HEK293 (cell line): ENCODE measurements around the gene ZBTB17.
"Not testable (repeated sequence)": the region's sequence is repeated elsewhere in the genome, so short reads cannot be mapped to it uniquely, and the experiment has no call there.

ENCODE experiments used
- CTCF ChIA-PET: fragments of 350-600 bp; formaldehyde crosslinking; extraction: SDS; loops from one replicate; lab custom pipeline; 2021; ENCODE audit warnings: antibody characterized with exemption; lab: Yijun Ruan, JAX
- POLR2A ChIA-PET: fragments of 300-600 bp; formaldehyde crosslinking; extraction: SDS; loops from one replicate; lab custom pipeline; 2020; ENCODE audit warnings: antibody characterized with exemption, inconsistent platforms; lab: Yijun Ruan, JAX
- H3K27ac ChIP-seq: fragments of 200-500 bp; sonication (Bioruptor generic); 2 replicates; pipeline ENCODE4 v1.5.1; 2014; ENCODE audit warnings: low read depth, low read length, control low read depth, inconsistent platforms; ENCODE audit errors: extremely low read depth
- H3K36me3 ChIP-seq, 2 experiments: fragments of 200-500 bp in 1 of 2; sonication (Bioruptor generic) in 1 of 2; 1 replicate in 1 of 2; 2 replicates in 1 of 2; pipeline ENCODE4 v1.5.1; 2014 to 2017; ENCODE audit warnings: inconsistent platforms in 2 of 2, low read length in 2 of 2; ENCODE audit not compliant: control insufficient read depth in 2 of 2, insufficient read depth in 1 of 2
- H3K4me1 ChIP-seq: fragments of 200-500 bp; sonication (Bioruptor generic); 2 replicates; pipeline ENCODE4 v1.5.1; 2014; ENCODE audit warnings: mild to moderate bottlenecking, low read length, inconsistent platforms; ENCODE audit not compliant: control insufficient read depth, insufficient read depth
- H3K4me3 ChIP-seq: 2 replicates; pipeline ENCODE4 v1.5.1; 2011; ENCODE audit warnings: low read depth, mild to moderate bottlenecking, control low read depth, low read length, moderate library complexity
- H3K9me3 ChIP-seq: fragments of 200-500 bp; sonication (Bioruptor generic); 2 replicates; pipeline ENCODE4 v1.5.1; 2014; ENCODE audit warnings: low read depth, low read length, inconsistent platforms; ENCODE audit not compliant: control insufficient read depth, insufficient read depth
- ELK4 ChIP-seq: IDR thresholded peaks from 2 replicates; pipeline ENCODE4 v1.6.1; 2011; ENCODE audit warnings: mild to moderate bottlenecking, low read depth, low read length, borderline replicate concordance
- PRDM10 ChIP-seq: fragments of 450-650 bp; formaldehyde crosslinking; IDR thresholded peaks from 2 replicates; pipeline ENCODE4 v1.5.1; 2016; ENCODE audit warnings: missing biosample characterization, missing genetic modification characterization
- TSHZ1 ChIP-seq: fragments of 450-650 bp; formaldehyde crosslinking; IDR thresholded peaks from 2 replicates; pipeline ENCODE4 v1.5.1; 2016; ENCODE audit warnings: missing biosample characterization, missing genetic modification characterization, borderline replicate concordance
- ZNF121 ChIP-seq: fragments of 450-650 bp; formaldehyde crosslinking; IDR thresholded peaks from 2 replicates; pipeline ENCODE4 v1.5.1; 2016; ENCODE audit warnings: missing biosample characterization, missing genetic modification characterization
- ZNF530 ChIP-seq: fragments of 450-650 bp; formaldehyde crosslinking; IDR thresholded peaks from 2 replicates; pipeline ENCODE4 v1.5.1; 2016; ENCODE audit warnings: low read depth, missing biosample characterization, missing genetic modification characterization
- ZNF623 ChIP-seq: fragments of 450-650 bp; formaldehyde crosslinking; IDR thresholded peaks from 2 replicates; pipeline ENCODE4 v1.5.1; 2016; ENCODE audit warnings: missing biosample characterization, missing genetic modification characterization

The ZBTB17 gene

DNA sequence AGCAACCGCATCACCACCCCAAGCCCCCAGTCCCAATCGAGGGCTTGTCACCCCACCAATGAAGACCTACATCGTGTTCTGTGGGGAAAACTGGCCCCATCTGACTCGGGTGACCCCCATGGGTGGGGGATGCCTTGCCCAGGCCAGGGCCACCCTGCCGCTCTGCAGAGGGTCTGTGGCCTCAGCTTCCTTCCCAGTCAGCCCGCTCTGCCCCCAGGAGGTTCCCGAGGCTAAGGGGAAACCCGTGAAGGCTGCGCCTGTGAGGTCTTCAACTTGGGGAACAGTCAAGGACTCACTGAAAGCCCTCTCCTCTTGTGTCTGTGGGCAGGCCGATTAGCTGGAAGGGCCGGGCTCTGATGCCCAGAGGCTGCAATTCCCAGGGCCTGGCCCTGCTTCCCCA is 30.1 kb upstream of the ZBTB17 start:
- no peak overlapping the region for H3K4me3 ChIP-seq
- no peaks in the 10 kb centered on the region for H3K36me3 ChIP-seq
- no peaks in the 10 kb centered on the region for H3K9me3 ChIP-seq
- ChIA-PET POLR2A (no interaction called here), CTCF (interaction anchor here (0.5 to 1.1 kb wide), 4 partner anchors 48 to 191 kb away, joined by 3 to 4 read pairs (median 3); no protein-coding TSS in a partner anchor)
- H3K4me1 ChIP-seq = no peaks in the 10 kb centered on the region
- no peak for TF ChIP-seq ELK4
- no peak overlapping the region for H3K27ac ChIP-seq

- TF ChIP-seq TSHZ1 (tag by site-specific recombination) (no peak), PRDM10 (tag by site-specific recombination) (peak; percentile 88)
- no peaks in the 10 kb centered on the region for H3K9me3 ChIP-seq
- H3K27ac ChIP-seq = no peak overlapping the region
- ChIA-PET POLR2A (no interaction called here), CTCF (interaction anchor here (0.5 to 1.1 kb wide), 5 partner anchors 48 to 190 kb away, joined by 3 to 4 read pairs (median 3); no protein-coding TSS in a partner anchor)
- H3K4me1 ChIP-seq = no peaks in the 10 kb centered on the region
- H3K36me3 ChIP-seq = no peaks in the 10 kb centered on the region
- H3K4me3 ChIP-seq = no peak overlapping the region
These were observed 29.7 kb upstream of the ZBTB17 start for GRCh38 chr1:16005597-16005996.

- not testable (repeated sequence) for H3K4me1 ChIP-seq, H3K36me3 ChIP-seq, H3K27ac ChIP-seq, H3K4me3 ChIP-seq, H3K9me3 ChIP-seq
- CTCF ChIA-PET = interaction anchor here (0.6 kb wide), 2 partner anchors 171 to 211 kb away, joined by 3 read pairs; no protein-coding TSS in a partner anchor
- POLR2A ChIA-PET = interaction anchor here (0.6 kb wide), 1 partner anchor 196 kb away, joined by 5 read pairs; no protein-coding TSS in a partner anchor
- 0 out of 2 replicates have a peak, but pooled peaks have one; percentile 15 for TF ChIP-seq ZNF121 (tag by site-specific recombination)
These were observed 25.4 kb upstream of the ZBTB17 start for GRCh38 chr1:16001274-16001673.

DNA sequence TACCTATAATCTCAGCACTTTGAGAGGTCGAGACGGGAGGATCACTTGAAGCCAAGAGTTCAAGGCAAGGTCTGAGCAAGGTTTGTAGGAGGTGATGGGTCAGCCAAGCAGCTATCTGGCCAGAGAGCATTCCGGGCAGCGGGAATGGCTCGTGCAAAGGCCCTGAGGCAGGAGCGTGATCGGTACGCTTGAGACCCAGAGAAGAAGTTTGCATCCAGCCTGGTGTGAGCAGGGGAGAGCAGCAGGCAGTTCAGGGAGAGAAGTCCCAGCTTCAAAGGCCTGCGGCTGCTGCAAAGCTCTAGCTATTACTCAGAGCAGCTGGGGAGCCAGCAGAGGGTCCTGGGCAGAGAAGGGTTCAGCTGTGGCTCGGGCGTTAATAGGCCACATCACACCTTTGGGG is 23.0 kb upstream of the ZBTB17 start:
- no peaks in the 10 kb centered on the region for H3K36me3 ChIP-seq
- CTCF ChIA-PET = interaction anchor here (1.0 to 1.6 kb wide), 2 partner anchors 11 to 14 kb away, joined by 3 to 5 read pairs; no protein-coding TSS in a partner anchor
- H3K9me3 ChIP-seq = no peaks in the 10 kb centered on the region
- peak; percentile 97 for TF ChIP-seq ZNF623 (tag by site-specific recombination)
- no peak for TF ChIP-seq ZNF530 (tag by site-specific recombination)
- H3K27ac ChIP-seq = no peak overlapping the region
- no peaks in the 10 kb centered on the region for H3K4me1 ChIP-seq
- no peak overlapping the region for H3K4me3 ChIP-seq
- POLR2A ChIA-PET = no interaction called here
